Large intestine (tissue), 3 donors: ENCODE data around the gene ZNF664. TPM values are rescaled to one million over a fixed set of nuclear protein-coding genes. Genes with fewer than 3 reads are reported as not detected.

Experiments
- DNase-seq, 2 donors: peaks; one replicate each; pipeline versions ENCODE4 v3.0.0 to v3.0.0-alpha.2; 2013
- H3K27ac ChIP-seq: one replicate; pipeline ENCODE4 v1.5.1; 2013; ENCODE audit warnings: low read length
- H3K27me3 ChIP-seq: 2 replicates; pipeline ENCODE4 v1.6.1; 2013; ENCODE audit warnings: low read length; ENCODE audit not compliant: control insufficient read depth, insufficient read depth
- H3K36me3 ChIP-seq: 2 replicates; pipeline ENCODE4 v1.6.1; 2013; ENCODE audit warnings: low read length; ENCODE audit not compliant: control insufficient read depth, insufficient read depth
- H3K4me1 ChIP-seq: one replicate; pipeline ENCODE4 v1.6.1; 2013; ENCODE audit warnings: low read length; ENCODE audit not compliant: control insufficient read depth, insufficient read depth
- H3K4me3 ChIP-seq: one replicate; pipeline ENCODE4 v1.5.1; 2013; ENCODE audit warnings: low read length
- H3K9me3 ChIP-seq: one replicate; pipeline ENCODE4 v1.6.1; 2013; ENCODE audit warnings: mild to moderate bottlenecking, low read depth, low read length, moderate library complexity; ENCODE audit not compliant: control insufficient read depth
- whole genome bisulfite sequencing: methylation state at CpG from one replicate; pipeline ENCODE4 v1.1.5; 2013; ENCODE audit warnings: low lambda C conversion rate; ENCODE audit not compliant: insufficient coverage; 5-methylcytosine and 5-hydroxymethylcytosine counted together
- polyA plus RNA-seq: library from polyadenylated mRNA; unstranded; fragments of 120-200 nt; gene quantifications from one replicate; pipeline ENCODE4 v1.2.1, GENCODE V29; 2013

The ZNF664 gene
- polyA plus RNA-seq, 1 donor: 138 TPM

- no peaks in the 10 kb centered on the region for H3K27me3 ChIP-seq
- peak; percentile 27 to 46 for DNase-seq
- H3K36me3 ChIP-seq: no peaks in the 10 kb centered on the region
- no peak overlapping the region for H3K4me3 ChIP-seq
- H3K4me1 ChIP-seq: no peaks in the 10 kb centered on the region
- H3K9me3 ChIP-seq: no peaks in the 10 kb centered on the region
- no peak overlapping the region for H3K27ac ChIP-seq
- no CpG with 5 or more reads among the region's 10 CpGs for WGBS
Measured at GRCh38 chr12:124041907-124042306, 68.9 kb downstream of the ZNF664 start.

- H3K36me3 ChIP-seq: no peaks in the 10 kb centered on the region
- WGBS: no CpG with 5 or more reads among the region's 8 CpGs
Measured at GRCh38 chr12:124044021-124044420, 71.0 kb downstream of the ZNF664 start.

GRCh38 chr12:124044809-124045321 is 71.8 kb downstream of the ZNF664 start:
- H3K4me1 ChIP-seq: no peaks in the 10 kb centered on the region
- no peaks in the 10 kb centered on the region for H3K36me3 ChIP-seq
- H3K4me3 ChIP-seq: no peak overlapping the region
- DNase-seq: no peak
- H3K9me3 ChIP-seq: peaks cover 3% of the 10 kb centered on the region
- H3K27me3 ChIP-seq: no peaks in the 10 kb centered on the region
- no CpG with 5 or more reads among the region's 15 CpGs for WGBS
- H3K27ac ChIP-seq: no peak overlapping the region

More at GRCh38 chr12:124044021-124044420, 71.0 kb downstream of the ZNF664 start:
- H3K4me3 ChIP-seq: no peak overlapping the region
- no peak overlapping the region for H3K27ac ChIP-seq
- no peaks in the 10 kb centered on the region for H3K4me1 ChIP-seq
- H3K27me3 ChIP-seq: no peaks in the 10 kb centered on the region
- no peak for DNase-seq
- H3K9me3 ChIP-seq: peaks cover 3% of the 10 kb centered on the region

GRCh38 chr12:124045671-124046455 is 72.8 kb downstream of the ZNF664 start:
- Histone ChIP-seq H3K4me1 (no peaks in the 10 kb centered on the region), H3K27ac (no peak overlapping the region), H3K27me3 (no peaks in the 10 kb centered on the region), H3K36me3 (no peaks in the 10 kb centered on the region), H3K4me3 (no peak overlapping the region), H3K9me3 (peaks cover 3% of the 10 kb centered on the region)
- WGBS: no CpG with 5 or more reads among the region's 5 CpGs
- DNase-seq: no peak

GRCh38 chr12:124046456-124046740 is 73.4 kb downstream of the ZNF664 start:
- no peak overlapping the region for H3K4me3 ChIP-seq
- no peak for DNase-seq

GRCh38 chr12:124047045-124047566 is 74.1 kb downstream of the ZNF664 start:
- Histone ChIP-seq H3K36me3 (no peaks in the 10 kb centered on the region), H3K4me3 (no peak overlapping the region), H3K27ac (no peak overlapping the region), H3K4me1 (no peaks in the 10 kb centered on the region), H3K9me3 (peaks cover 3% of the 10 kb centered on the region), H3K27me3 (no peaks in the 10 kb centered on the region)
- DNase-seq: no peak
- WGBS: 75% methylated on average over 1 of the region's 3 CpGs

More at GRCh38 chr12:124046456-124046740, 73.4 kb downstream of the ZNF664 start:
- Histone ChIP-seq H3K27me3 (no peaks in the 10 kb centered on the region), H3K4me1 (no peaks in the 10 kb centered on the region), H3K27ac (no peak overlapping the region), H3K9me3 (peaks cover 3% of the 10 kb centered on the region), H3K36me3 (no peaks in the 10 kb centered on the region)

GRCh38 chr12:124049451-124050094 is 76.6 kb downstream of the ZNF664 start:
- Histone ChIP-seq H3K4me3 (no peak overlapping the region), H3K27me3 (no peaks in the 10 kb centered on the region), H3K4me1 (no peaks in the 10 kb centered on the region), H3K9me3 (peaks cover 3% of the 10 kb centered on the region), H3K36me3 (no peaks in the 10 kb centered on the region), H3K27ac (no peak overlapping the region)
- WGBS: no CpG with 5 or more reads among the region's 6 CpGs
- DNase-seq: no peak

GRCh38 chr12:124053851-124054250 is 80.8 kb downstream of the ZNF664 start:
- DNase-seq: peak; percentile 60 to 70
- Histone ChIP-seq H3K4me3 (no peak overlapping the region), H3K36me3 (no peaks in the 10 kb centered on the region), H3K9me3 (no peaks in the 10 kb centered on the region), H3K27me3 (no peaks in the 10 kb centered on the region), H3K4me1 (no peaks in the 10 kb centered on the region), H3K27ac (no peak overlapping the region)
- 13% methylated on average over 3 of the region's 10 CpGs for WGBS

- Histone ChIP-seq H3K27ac (no peak overlapping the region), H3K27me3 (no peaks in the 10 kb centered on the region), H3K36me3 (no peaks in the 10 kb centered on the region), H3K9me3 (no peaks in the 10 kb centered on the region), H3K4me3 (no peak overlapping the region), H3K4me1 (no peaks in the 10 kb centered on the region)
- no peak for DNase-seq
- WGBS: no CpG with 5 or more reads among the region's 1 CpG
Measured at GRCh38 chr12:124055066-124055465, 82.1 kb downstream of the ZNF664 start.

GRCh38 chr12:124057691-124058090 is 84.7 kb downstream of the ZNF664 start:
- no peak for DNase-seq
- WGBS: no CpG with 5 or more reads among the region's 2 CpGs
- H3K4me3 ChIP-seq: no peak overlapping the region
- no peaks in the 10 kb centered on the region for H3K27me3 ChIP-seq
- no peak overlapping the region for H3K27ac ChIP-seq
- no peaks in the 10 kb centered on the region for H3K4me1 ChIP-seq
- no peaks in the 10 kb centered on the region for H3K36me3 ChIP-seq
- no peaks in the 10 kb centered on the region for H3K9me3 ChIP-seq
